GM23338 (cell line): ENCODE measurements around the gene ECT2. TPM values are rescaled to one million over a fixed set of nuclear protein-coding genes. Genes with fewer than 3 reads are reported as not detected.

Source experiments
- ATAC-seq: fragments of 200-7000 bp; cut with Tn5 transposase; 3 replicates; pipeline ENCODE4 v1.9.1; 2020
- DNase-seq: peaks from one replicate; pipeline ENCODE4 v3.0.0-alpha.2; 2015; ENCODE audit warnings: low spot score
- H2AFZ ChIP-seq: fragments of 200-600 bp; sonication (generic); 2 replicates; pipeline ENCODE4 v1.8.0; 2016; ENCODE audit warnings: antibody characterized with exemption, mild to moderate bottlenecking, moderate library complexity
- H3F3A ChIP-seq: fragments of 200-600 bp; sonication (generic); replicated peaks from 2 replicates; pipeline ENCODE4 v1.8.0; 2017; ENCODE audit warnings: antibody characterized with exemption, mixed run types, low read depth
- H3K27ac ChIP-seq: fragments of 200-600 bp; sonication (generic); 2 replicates; pipeline ENCODE4 v1.6.1; 2016; ENCODE audit warnings: low read depth
- H3K27me3 ChIP-seq: fragments of 200-600 bp; sonication (generic); 2 replicates; pipeline ENCODE4 v1.8.0; 2016; ENCODE audit warnings: mild to moderate bottlenecking, mixed run types, moderate library complexity; ENCODE audit not compliant: insufficient read depth
- H3K36me3 ChIP-seq: fragments of 200-600 bp; sonication (generic); 2 replicates; pipeline ENCODE4 v1.8.0; 2016; ENCODE audit warnings: mild to moderate bottlenecking; ENCODE audit not compliant: insufficient read depth
- H3K4me1 ChIP-seq: fragments of 200-600 bp; sonication (generic); 2 replicates; pipeline ENCODE4 v1.8.0; 2016; ENCODE audit warnings: mild to moderate bottlenecking, moderate library complexity; ENCODE audit not compliant: insufficient read depth
- H3K4me2 ChIP-seq: fragments of 200-600 bp; sonication (generic); 2 replicates; pipeline ENCODE4 v1.7.1; 2017; ENCODE audit warnings: mixed run types
- H3K4me3 ChIP-seq: fragments of 200-600 bp; sonication (generic); 2 replicates; pipeline ENCODE4 v1.6.1; 2016; ENCODE audit warnings: mixed run types
- H3K79me2 ChIP-seq: fragments of 200-600 bp; sonication (generic); replicated peaks from 2 replicates; pipeline ENCODE4 v1.8.0; 2017; ENCODE audit warnings: mild to moderate bottlenecking; ENCODE audit not compliant: insufficient read depth
- H3K9me2 ChIP-seq: fragments of 200-600 bp; sonication (generic); 2 replicates; pipeline ENCODE4 v1.8.0; 2017; ENCODE audit not compliant: insufficient read depth
- H4K20me1 ChIP-seq: fragments of 200-600 bp; sonication (generic); replicated peaks from 2 replicates; pipeline ENCODE4 v1.8.0; 2017; ENCODE audit warnings: mild to moderate bottlenecking; ENCODE audit not compliant: insufficient read depth
- H3K27ac Mint-ChIP-seq: 2 replicates; pipeline ENCODE4 v1.8.0; 2020; ENCODE audit warnings: inconsistent platforms, mild to moderate bottlenecking, moderate library complexity, mixed read lengths
- H3K27me3 Mint-ChIP-seq: 3 replicates; pipeline ENCODE4 v1.8.0; 2022; ENCODE audit warnings: low read depth, mild to moderate bottlenecking, moderate library complexity, mixed read lengths, inconsistent platforms; ENCODE audit not compliant: insufficient read depth, poor library complexity
- H3K36me3 Mint-ChIP-seq: 3 replicates; pipeline ENCODE4 v1.8.0; 2021; ENCODE audit warnings: low read depth, mild to moderate bottlenecking, inconsistent platforms, moderate library complexity, mixed read lengths
- H3K4me1 Mint-ChIP-seq: 3 replicates; pipeline ENCODE4 v1.8.0; 2020; ENCODE audit warnings: mild to moderate bottlenecking, inconsistent platforms, mixed read lengths
- H3K4me3 Mint-ChIP-seq: 3 replicates; pipeline ENCODE4 v1.8.0; 2021; ENCODE audit warnings: moderate library complexity, mild to moderate bottlenecking, inconsistent platforms, mixed read lengths
- H3K9me3 Mint-ChIP-seq: 3 replicates; pipeline ENCODE4 v1.8.0; 2020; ENCODE audit warnings: moderate library complexity, mild to moderate bottlenecking, inconsistent platforms, mixed read lengths
- CREB1 ChIP-seq: fragments of 250-450 bp; sonication (Bioruptor Pico); IDR thresholded peaks from 2 replicates; pipeline ENCODE4 v1.5.0; 2020; ENCODE audit warnings: low read depth, mild to moderate bottlenecking, moderate library complexity
- EZH2 ChIP-seq: fragments of 200-600 bp; sonication (generic); IDR thresholded peaks from one replicate; pipeline ENCODE4 v1.8.0; 2017; ENCODE audit warnings: antibody characterized with exemption, mild to moderate bottlenecking, low read depth; ENCODE audit not compliant: unreplicated experiment
- EZH2phosphoT487 ChIP-seq: fragments of 200-600 bp; sonication (generic); IDR thresholded peaks from one replicate; pipeline ENCODE4 v1.8.1; 2018; ENCODE audit warnings: antibody characterized with exemption; ENCODE audit not compliant: unreplicated experiment
- JUNB ChIP-seq: IDR thresholded peaks from one replicate; pipeline ENCODE4 v1.6.1; 2016; ENCODE audit warnings: antibody characterized with exemption; ENCODE audit not compliant: unreplicated experiment
- NANOG ChIP-seq: IDR thresholded peaks from 2 replicates; pipeline ENCODE4 v1.6.1; 2016; ENCODE audit warnings: antibody characterized with exemption, borderline replicate concordance
- POLR2AphosphoS5 ChIP-seq: IDR thresholded peaks from 2 replicates; pipeline ENCODE4 v1.6.1; 2016; ENCODE audit warnings: antibody characterized with exemption, low read depth
- STAT1 ChIP-seq: IDR thresholded peaks from one replicate; pipeline ENCODE4 v1.6.1; 2016; ENCODE audit warnings: antibody characterized with exemption; ENCODE audit not compliant: unreplicated experiment
- ZNF114 ChIP-seq: fragments of 250-450 bp; sonication (Bioruptor Pico); IDR thresholded peaks from 2 replicates; pipeline ENCODE4 v1.5.0; 2020; ENCODE audit warnings: mild to moderate bottlenecking, moderate library complexity
- ZNF331 ChIP-seq: fragments of 250-450 bp; sonication (Bioruptor Pico); IDR thresholded peaks from 2 replicates; pipeline ENCODE4 v1.5.0; 2020; ENCODE audit warnings: low read depth, mild to moderate bottlenecking, moderate library complexity
- polyA plus RNA-seq: library from polyadenylated mRNA; unstranded; fragments of >200 nt; fragmentation: Nextera tagmentation; extraction: Ambion mirVana; gene quantifications from 2 replicates; pipeline ENCODE4 v1.2.1, GENCODE V29; 2016
- total RNA-seq: library from RNA; depleted of rRNA; stranded (reverse); fragments of >200 nt; shearing (Covaris generic); gene quantifications from 2 replicates; pipeline ENCODE4 v1.2.3, GENCODE V29; 2014
- TF ChIP-seq, protein P1 (sequence below): fragments of 250-450 bp; sonication (Bioruptor Pico); IDR thresholded peaks from 2 replicates; pipeline ENCODE4 v1.5.0; 2020; ENCODE audit warnings: mild to moderate bottlenecking, moderate library complexity
- TF ChIP-seq, protein P2 (sequence below): IDR thresholded peaks from 2 replicates; pipeline ENCODE4 v1.6.1; 2016; ENCODE audit warnings: antibody characterized with exemption
- TF ChIP-seq, protein P3 (sequence below): IDR thresholded peaks from one replicate; pipeline ENCODE4 v1.6.1; 2018; ENCODE audit warnings: antibody characterized with exemption; ENCODE audit not compliant: unreplicated experiment
- TF ChIP-seq, protein P4 (sequence below), 2 experiments: fragments of 200-600 bp in 1 of 2; sonication (generic) in 1 of 2; conservative IDR thresholded peaks; 2 replicates each; pipeline versions ENCODE4 v1.5.1 to v1.6.1; 2016 to 2017; ENCODE audit warnings: antibody characterized with exemption in 2 of 2, low read depth in 2 of 2, mild to moderate bottlenecking in 2 of 2, moderate library complexity in 1 of 2

The ECT2 gene
- total and polyA plus RNA-seq, 2 experiments from 2014 or later = 102 to 111 TPM

DNA sequence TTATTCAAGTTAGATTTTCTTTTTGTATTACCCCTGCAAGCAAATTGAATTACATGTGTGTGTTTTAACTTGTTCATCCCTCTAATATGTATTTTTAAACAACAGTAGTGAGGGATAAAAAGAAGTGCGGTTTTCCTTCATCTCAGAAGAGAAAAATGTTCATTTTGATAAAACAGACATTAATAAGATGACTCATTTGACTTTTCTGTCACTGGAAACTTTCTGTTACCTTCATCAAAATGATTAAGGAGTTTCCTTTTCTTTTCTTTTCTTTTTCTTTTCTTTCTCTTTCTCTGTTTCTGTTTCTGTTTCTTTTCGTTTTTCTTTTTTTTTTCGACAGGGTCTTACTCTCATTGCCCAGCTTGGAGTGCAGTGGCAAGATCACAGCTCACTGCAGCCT, 53.0 kb downstream of the ECT2 start:
- no peaks in the 10 kb centered on the region for H3K9me2 ChIP-seq
- no peak for ATAC-seq
- DNase-seq = no peak
- H2AFZ ChIP-seq = no peak overlapping the region
- H3K36me3 ChIP-seq = peaks cover 33% of the 10 kb centered on the region; the same call in 1 of the 2 replicates
- Mint-ChIP-seq H3K9me3 (no peaks in the 10 kb centered on the region), H3K4me1 (no peaks in the 10 kb centered on the region), H3K27me3 (peaks cover 3% of the 10 kb centered on the region), H3K27ac (no peak overlapping the region), H3K4me3 (no peak overlapping the region), H3K36me3 (peaks cover 31% of the 10 kb centered on the region; the same call in 2 of the 3 replicates)
- H3K4me1 ChIP-seq = no peaks in the 10 kb centered on the region
- H3F3A ChIP-seq = no peaks in the 10 kb centered on the region
- no peak overlapping the region for H3K27ac ChIP-seq
- H3K4me2 ChIP-seq = no peak overlapping the region
- no peaks in the 10 kb centered on the region; the same call in 1 of the 2 replicates for H4K20me1 ChIP-seq
- no peaks in the 10 kb centered on the region for H3K27me3 ChIP-seq
- no peaks in the 10 kb centered on the region for H3K79me2 ChIP-seq
- TF ChIP-seq, protein P1, sequence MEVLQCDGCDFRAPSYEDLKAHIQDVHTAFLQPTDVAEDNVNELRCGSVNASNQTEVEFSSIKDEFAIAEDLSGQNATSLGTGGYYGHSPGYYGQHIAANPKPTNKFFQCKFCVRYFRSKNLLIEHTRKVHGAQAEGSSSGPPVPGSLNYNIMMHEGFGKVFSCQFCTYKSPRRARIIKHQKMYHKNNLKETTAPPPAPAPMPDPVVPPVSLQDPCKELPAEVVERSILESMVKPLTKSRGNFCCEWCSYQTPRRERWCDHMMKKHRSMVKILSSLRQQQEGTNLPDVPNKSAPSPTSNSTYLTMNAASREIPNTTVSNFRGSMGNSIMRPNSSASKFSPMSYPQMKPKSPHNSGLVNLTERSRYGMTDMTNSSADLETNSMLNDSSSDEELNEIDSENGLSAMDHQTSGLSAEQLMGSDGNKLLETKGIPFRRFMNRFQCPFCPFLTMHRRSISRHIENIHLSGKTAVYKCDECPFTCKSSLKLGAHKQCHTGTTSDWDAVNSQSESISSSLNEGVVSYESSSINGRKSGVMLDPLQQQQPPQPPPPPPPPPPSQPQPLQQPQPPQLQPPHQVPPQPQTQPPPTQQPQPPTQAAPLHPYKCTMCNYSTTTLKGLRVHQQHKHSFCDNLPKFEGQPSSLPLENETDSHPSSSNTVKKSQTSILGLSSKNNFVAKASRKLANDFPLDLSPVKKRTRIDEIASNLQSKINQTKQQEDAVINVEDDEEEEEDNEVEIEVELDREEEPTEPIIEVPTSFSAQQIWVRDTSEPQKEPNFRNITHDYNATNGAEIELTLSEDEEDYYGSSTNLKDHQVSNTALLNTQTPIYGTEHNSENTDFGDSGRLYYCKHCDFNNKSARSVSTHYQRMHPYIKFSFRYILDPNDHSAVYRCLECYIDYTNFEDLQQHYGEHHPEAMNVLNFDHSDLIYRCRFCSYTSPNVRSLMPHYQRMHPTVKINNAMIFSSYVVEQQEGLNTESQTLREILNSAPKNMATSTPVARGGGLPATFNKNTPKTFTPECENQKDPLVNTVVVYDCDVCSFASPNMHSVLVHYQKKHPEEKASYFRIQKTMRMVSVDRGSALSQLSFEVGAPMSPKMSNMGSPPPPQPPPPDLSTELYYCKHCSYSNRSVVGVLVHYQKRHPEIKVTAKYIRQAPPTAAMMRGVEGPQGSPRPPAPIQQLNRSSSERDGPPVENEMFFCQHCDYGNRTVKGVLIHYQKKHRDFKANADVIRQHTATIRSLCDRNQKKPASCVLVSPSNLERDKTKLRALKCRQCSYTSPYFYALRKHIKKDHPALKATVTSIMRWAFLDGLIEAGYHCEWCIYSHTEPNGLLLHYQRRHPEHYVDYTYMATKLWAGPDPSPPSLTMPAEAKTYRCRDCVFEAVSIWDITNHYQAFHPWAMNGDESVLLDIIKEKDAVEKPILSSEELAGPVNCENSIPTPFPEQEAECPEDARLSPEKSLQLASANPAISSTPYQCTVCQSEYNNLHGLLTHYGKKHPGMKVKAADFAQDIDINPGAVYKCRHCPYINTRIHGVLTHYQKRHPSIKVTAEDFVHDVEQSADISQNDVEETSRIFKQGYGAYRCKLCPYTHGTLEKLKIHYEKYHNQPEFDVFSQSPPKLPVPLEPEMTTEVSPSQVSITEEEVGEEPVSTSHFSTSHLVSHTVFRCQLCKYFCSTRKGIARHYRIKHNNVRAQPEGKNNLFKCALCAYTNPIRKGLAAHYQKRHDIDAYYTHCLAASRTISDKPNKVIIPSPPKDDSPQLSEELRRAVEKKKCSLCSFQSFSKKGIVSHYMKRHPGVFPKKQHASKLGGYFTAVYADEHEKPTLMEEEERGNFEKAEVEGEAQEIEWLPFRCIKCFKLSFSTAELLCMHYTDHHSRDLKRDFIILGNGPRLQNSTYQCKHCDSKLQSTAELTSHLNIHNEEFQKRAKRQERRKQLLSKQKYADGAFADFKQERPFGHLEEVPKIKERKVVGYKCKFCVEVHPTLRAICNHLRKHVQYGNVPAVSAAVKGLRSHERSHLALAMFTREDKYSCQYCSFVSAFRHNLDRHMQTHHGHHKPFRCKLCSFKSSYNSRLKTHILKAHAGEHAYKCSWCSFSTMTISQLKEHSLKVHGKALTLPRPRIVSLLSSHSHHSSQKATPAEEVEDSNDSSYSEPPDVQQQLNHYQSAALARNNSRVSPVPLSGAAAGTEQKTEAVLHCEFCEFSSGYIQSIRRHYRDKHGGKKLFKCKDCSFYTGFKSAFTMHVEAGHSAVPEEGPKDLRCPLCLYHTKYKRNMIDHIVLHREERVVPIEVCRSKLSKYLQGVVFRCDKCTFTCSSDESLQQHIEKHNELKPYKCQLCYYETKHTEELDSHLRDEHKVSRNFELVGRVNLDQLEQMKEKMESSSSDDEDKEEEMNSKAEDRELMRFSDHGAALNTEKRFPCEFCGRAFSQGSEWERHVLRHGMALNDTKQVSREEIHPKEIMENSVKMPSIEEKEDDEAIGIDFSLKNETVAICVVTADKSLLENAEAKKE (CRISPR knock-in tag) = no peak
- TF ChIP-seq, protein P2, sequence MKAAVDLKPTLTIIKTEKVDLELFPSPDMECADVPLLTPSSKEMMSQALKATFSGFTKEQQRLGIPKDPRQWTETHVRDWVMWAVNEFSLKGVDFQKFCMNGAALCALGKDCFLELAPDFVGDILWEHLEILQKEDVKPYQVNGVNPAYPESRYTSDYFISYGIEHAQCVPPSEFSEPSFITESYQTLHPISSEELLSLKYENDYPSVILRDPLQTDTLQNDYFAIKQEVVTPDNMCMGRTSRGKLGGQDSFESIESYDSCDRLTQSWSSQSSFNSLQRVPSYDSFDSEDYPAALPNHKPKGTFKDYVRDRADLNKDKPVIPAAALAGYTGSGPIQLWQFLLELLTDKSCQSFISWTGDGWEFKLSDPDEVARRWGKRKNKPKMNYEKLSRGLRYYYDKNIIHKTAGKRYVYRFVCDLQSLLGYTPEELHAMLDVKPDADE = no peak
- TF ChIP-seq, protein P3, sequence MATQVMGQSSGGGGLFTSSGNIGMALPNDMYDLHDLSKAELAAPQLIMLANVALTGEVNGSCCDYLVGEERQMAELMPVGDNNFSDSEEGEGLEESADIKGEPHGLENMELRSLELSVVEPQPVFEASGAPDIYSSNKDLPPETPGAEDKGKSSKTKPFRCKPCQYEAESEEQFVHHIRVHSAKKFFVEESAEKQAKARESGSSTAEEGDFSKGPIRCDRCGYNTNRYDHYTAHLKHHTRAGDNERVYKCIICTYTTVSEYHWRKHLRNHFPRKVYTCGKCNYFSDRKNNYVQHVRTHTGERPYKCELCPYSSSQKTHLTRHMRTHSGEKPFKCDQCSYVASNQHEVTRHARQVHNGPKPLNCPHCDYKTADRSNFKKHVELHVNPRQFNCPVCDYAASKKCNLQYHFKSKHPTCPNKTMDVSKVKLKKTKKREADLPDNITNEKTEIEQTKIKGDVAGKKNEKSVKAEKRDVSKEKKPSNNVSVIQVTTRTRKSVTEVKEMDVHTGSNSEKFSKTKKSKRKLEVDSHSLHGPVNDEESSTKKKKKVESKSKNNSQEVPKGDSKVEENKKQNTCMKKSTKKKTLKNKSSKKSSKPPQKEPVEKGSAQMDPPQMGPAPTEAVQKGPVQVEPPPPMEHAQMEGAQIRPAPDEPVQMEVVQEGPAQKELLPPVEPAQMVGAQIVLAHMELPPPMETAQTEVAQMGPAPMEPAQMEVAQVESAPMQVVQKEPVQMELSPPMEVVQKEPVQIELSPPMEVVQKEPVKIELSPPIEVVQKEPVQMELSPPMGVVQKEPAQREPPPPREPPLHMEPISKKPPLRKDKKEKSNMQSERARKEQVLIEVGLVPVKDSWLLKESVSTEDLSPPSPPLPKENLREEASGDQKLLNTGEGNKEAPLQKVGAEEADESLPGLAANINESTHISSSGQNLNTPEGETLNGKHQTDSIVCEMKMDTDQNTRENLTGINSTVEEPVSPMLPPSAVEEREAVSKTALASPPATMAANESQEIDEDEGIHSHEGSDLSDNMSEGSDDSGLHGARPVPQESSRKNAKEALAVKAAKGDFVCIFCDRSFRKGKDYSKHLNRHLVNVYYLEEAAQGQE = no peak
- TF ChIP-seq JUNB = no peak
- TF ChIP-seq, protein P4, sequence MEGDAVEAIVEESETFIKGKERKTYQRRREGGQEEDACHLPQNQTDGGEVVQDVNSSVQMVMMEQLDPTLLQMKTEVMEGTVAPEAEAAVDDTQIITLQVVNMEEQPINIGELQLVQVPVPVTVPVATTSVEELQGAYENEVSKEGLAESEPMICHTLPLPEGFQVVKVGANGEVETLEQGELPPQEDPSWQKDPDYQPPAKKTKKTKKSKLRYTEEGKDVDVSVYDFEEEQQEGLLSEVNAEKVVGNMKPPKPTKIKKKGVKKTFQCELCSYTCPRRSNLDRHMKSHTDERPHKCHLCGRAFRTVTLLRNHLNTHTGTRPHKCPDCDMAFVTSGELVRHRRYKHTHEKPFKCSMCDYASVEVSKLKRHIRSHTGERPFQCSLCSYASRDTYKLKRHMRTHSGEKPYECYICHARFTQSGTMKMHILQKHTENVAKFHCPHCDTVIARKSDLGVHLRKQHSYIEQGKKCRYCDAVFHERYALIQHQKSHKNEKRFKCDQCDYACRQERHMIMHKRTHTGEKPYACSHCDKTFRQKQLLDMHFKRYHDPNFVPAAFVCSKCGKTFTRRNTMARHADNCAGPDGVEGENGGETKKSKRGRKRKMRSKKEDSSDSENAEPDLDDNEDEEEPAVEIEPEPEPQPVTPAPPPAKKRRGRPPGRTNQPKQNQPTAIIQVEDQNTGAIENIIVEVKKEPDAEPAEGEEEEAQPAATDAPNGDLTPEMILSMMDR (conservative IDR thresholded peaks at IDR 0.05; ENCODE audit: low read depth in 2 of 2) = no peak
- no peak for TF ChIP-seq STAT1
- no peak for TF ChIP-seq ZNF331
- TF ChIP-seq NANOG = no peak
- TF ChIP-seq EZH2 = no peak
- TF ChIP-seq POLR2AphosphoS5 = no peak
- TF ChIP-seq CREB1 (CRISPR knock-in tag) = no peak
- TF ChIP-seq EZH2phosphoT487 = no peak
- no peak for TF ChIP-seq ZNF114 (CRISPR knock-in tag)
- no peak overlapping the region for H3K4me3 ChIP-seq
